Sciatic nerve (tissue), 2 donors: Measurements from ENCODE around the gene GAB3. TPM values are rescaled to one million over a fixed set of nuclear protein-coding genes. Genes with fewer than 3 reads are reported as not detected.

Experiments used
- ATAC-seq: fragments of 200-7000 bp; cut with Tn5 transposase; one replicate; pipeline ENCODE4 v1.9.1; 2020; ENCODE audit warnings: mild to moderate bottlenecking, moderate library complexity
- DNase-seq: peaks from one replicate; pipeline ENCODE4 v3.0.0-alpha.2; 2020; ENCODE audit warnings: low spot score
- intact Hi-C: fragments of 100-400 bp; cut with DNase I; formaldehyde crosslinking; loops from one replicate; pipeline ENCODE4 v1.14.2; 2022
- total RNA-seq: library from RNA; stranded (reverse); fragmentation: NEBNext Ultra II Directional; extraction: Animal tissue kit (Norgen Biotek cat#: 25700); gene quantifications from one replicate; pipeline ENCODE4 v1.2.1, GENCODE V29; 2021
- donor health status: DM: no; HTN: no; CAD: no.
- donor health status: DM: no; HTN: no; CAD: no.

GAB3 gene
- total RNA-seq, 1 donor from 2014 or later, result 7.6 TPM

GRCh38 chrX:154761977-154762536 is 11.2 kb upstream of the GAB3 start:
- DNase-seq (no peak), ATAC-seq (no peak)
- intact Hi-C loops, result no loop called here

- DNase-seq (no peak), ATAC-seq (no peak)
- intact Hi-C loops, result no loop called here
Measured at GRCh38 chrX:154758696-154759095, 7.8 kb upstream of the GAB3 start.

GRCh38 chrX:154751669-154752271 is 893 bp upstream of the GAB3 start:
- intact Hi-C loops, result no loop called here
- ATAC-seq, result no peak

GRCh38 chrX:154751203-154751668 is 359 bp upstream of the GAB3 start:
- ATAC-seq (peak; percentile 11), DNase-seq (no peak)
- intact Hi-C loops, result no loop called here

More at GRCh38 chrX:154751669-154752271, 893 bp upstream of the GAB3 start:
- no peak for DNase-seq

GRCh38 chrX:154749856-154750255 is 1.0 kb downstream of the GAB3 start:
- DNase-seq, result no peak
- peak; percentile 17 for ATAC-seq
- intact Hi-C loops, result no loop called here

GRCh38 chrX:154748712-154749339 is 2.1 kb downstream of the GAB3 start:
- intact Hi-C loops, result no loop called here
- DNase-seq (no peak), ATAC-seq (peak; percentile 91)

- DNase-seq, result no peak
- intact Hi-C loops, result no loop called here
- no peak for ATAC-seq
Measured at GRCh38 chrX:154742613-154743012, 8.3 kb downstream of the GAB3 start.

- DNase-seq, result no peak
- intact Hi-C loops, result no loop called here
- no peak for ATAC-seq
Measured at GRCh38 chrX:154739952-154740465, 10.9 kb downstream of the GAB3 start.

- intact Hi-C loops, result no loop called here
- DNase-seq, result no peak
- ATAC-seq, result peak; percentile 60
Measured at GRCh38 chrX:154738011-154738738, 12.7 kb downstream of the GAB3 start.

GRCh38 chrX:154737136-154737535 is 13.7 kb downstream of the GAB3 start:
- intact Hi-C loops, result no loop called here
- DNase-seq (no peak), ATAC-seq (no peak)

GRCh38 chrX:154735695-154736393 is 15.0 kb downstream of the GAB3 start:
- ATAC-seq (peak; percentile 56), DNase-seq (no peak)
- intact Hi-C loops, result no loop called here

GRCh38 chrX:154734061-154734781 is 16.7 kb downstream of the GAB3 start:
- DNase-seq (no peak), ATAC-seq (peak; percentile 78)
- intact Hi-C loops, result no loop called here

- DNase-seq (no peak), ATAC-seq (no peak)
- intact Hi-C loops, result no loop called here
Measured at GRCh38 chrX:154733066-154733425, 17.8 kb downstream of the GAB3 start.

GRCh38 chrX:154732421-154733065 is 18.3 kb downstream of the GAB3 start:
- ATAC-seq (no peak), DNase-seq (no peak)
- intact Hi-C loops, result no loop called here

GRCh38 chrX:154731881-154732280 is 19.0 kb downstream of the GAB3 start:
- ATAC-seq, result no peak
- intact Hi-C loops, result no loop called here
- DNase-seq, result no peak

- DNase-seq (no peak), ATAC-seq (no peak)
- intact Hi-C loops, result no loop called here
Measured at GRCh38 chrX:154731184-154731583, 19.7 kb downstream of the GAB3 start.

- DNase-seq, result peak; percentile 66
Measured at GRCh38 chrX:154730253-154730891, 20.5 kb downstream of the GAB3 start.

GRCh38 chrX:154729439-154729838 is 21.4 kb downstream of the GAB3 start:
- ATAC-seq (no peak), DNase-seq (no peak)
- intact Hi-C loops, result no loop called here

More at GRCh38 chrX:154730253-154730891, 20.5 kb downstream of the GAB3 start:
- peak; percentile 34 for ATAC-seq
- intact Hi-C loops, result no loop called here
